Mesenchymal stem cell (in vitro differentiated cells and primary cell): ENCODE data around the gene TRIM13.

ENCODE experiments used
- DNase-seq: peaks from one replicate; pipeline ENCODE4 v3.0.0-alpha.2; 2013
- H2AFZ ChIP-seq: one replicate; pipeline ENCODE4 v1.6.1; 2013; ENCODE audit warnings: low read depth, mild to moderate bottlenecking, control low read depth, inconsistent platforms, low read length, moderate library complexity
- H2AK5ac ChIP-seq: 2 replicates; pipeline ENCODE4 v1.6.1; 2013; ENCODE audit warnings: low read length, moderate library complexity, mild to moderate bottlenecking, inconsistent platforms; ENCODE audit not compliant: severe bottlenecking
- H2BK120ac ChIP-seq: one replicate; pipeline ENCODE4 v1.6.1; 2013; ENCODE audit warnings: low read depth, mild to moderate bottlenecking, inconsistent platforms, low read length, moderate library complexity
- H2BK12ac ChIP-seq, 2 experiments: one replicate each; pipeline ENCODE4 v1.6.1; 2013; ENCODE audit warnings: inconsistent platforms in 2 of 2, low read length in 2 of 2, mild to moderate bottlenecking in 2 of 2, moderate library complexity in 2 of 2, control low read depth in 1 of 2
- H2BK15ac ChIP-seq: one replicate; pipeline ENCODE4 v1.6.1; 2013; ENCODE audit warnings: mild to moderate bottlenecking, low read depth, inconsistent platforms; ENCODE audit not compliant: poor library complexity, severe bottlenecking
- H2BK5ac ChIP-seq: 2 replicates; pipeline ENCODE4 v1.6.1; 2013; ENCODE audit warnings: low read depth, mild to moderate bottlenecking, low read length, control low read depth, inconsistent platforms; ENCODE audit not compliant: poor library complexity, severe bottlenecking
- H3K14ac ChIP-seq, 2 experiments: one replicate each; pipeline ENCODE4 v1.6.1; 2013; ENCODE audit warnings: inconsistent platforms in 2 of 2, low read length in 2 of 2, control low read depth in 1 of 2, mild to moderate bottlenecking in 1 of 2, moderate library complexity in 1 of 2
- H3K18ac ChIP-seq, 2 experiments: one replicate each; pipeline ENCODE4 v1.6.1; 2013; ENCODE audit warnings: inconsistent platforms in 2 of 2, low read length in 2 of 2, control low read depth in 1 of 2, low read depth in 1 of 2, mild to moderate bottlenecking in 1 of 2
- H3K23ac ChIP-seq, 2 experiments: one replicate each; pipeline ENCODE4 v1.6.1; 2013; ENCODE audit warnings: inconsistent platforms in 2 of 2, low read length in 2 of 2, mild to moderate bottlenecking in 2 of 2, moderate library complexity in 2 of 2, control low read depth in 1 of 2
- H3K27ac ChIP-seq: 2 replicates; pipeline ENCODE4 v1.5.1; 2013; ENCODE audit warnings: mild to moderate bottlenecking, moderate library complexity, low read length, control low read depth, inconsistent platforms; ENCODE audit not compliant: poor library complexity, severe bottlenecking
- H3K27me3 ChIP-seq, 2 experiments: 2 replicates each; pipeline versions ENCODE4 v1.6.1 to v1.7.0; 2013; ENCODE audit warnings: low read length in 2 of 2, mild to moderate bottlenecking in 2 of 2, moderate library complexity in 2 of 2, control low read depth in 1 of 2, inconsistent platforms in 1 of 2; ENCODE audit not compliant: control insufficient read depth in 1 of 2, insufficient read depth in 1 of 2
- H3K36me3 ChIP-seq, 2 experiments: 2 replicates each; pipeline versions ENCODE4 v1.6.1 to v1.7.0; 2013; ENCODE audit warnings: low read length in 2 of 2, control low read depth in 1 of 2, inconsistent platforms in 1 of 2, low read depth in 1 of 2, mild to moderate bottlenecking in 1 of 2; ENCODE audit not compliant: insufficient read depth in 2 of 2, control insufficient read depth in 1 of 2
- H3K4ac ChIP-seq, 2 experiments: one replicate each; pipeline ENCODE4 v1.6.1; 2013; ENCODE audit warnings: inconsistent platforms in 2 of 2, low read length in 2 of 2, mild to moderate bottlenecking in 2 of 2, moderate library complexity in 2 of 2, control low read depth in 1 of 2, low read depth in 1 of 2
- H3K4me1 ChIP-seq: 2 replicates; pipeline ENCODE4 v1.6.1; 2013; ENCODE audit warnings: low read depth, low read length, control low read depth; ENCODE audit not compliant: control insufficient read depth, insufficient read depth
- H3K4me2 ChIP-seq: 2 replicates; pipeline ENCODE4 v1.6.1; 2013; ENCODE audit warnings: low read length, mild to moderate bottlenecking, inconsistent platforms; ENCODE audit not compliant: poor library complexity, severe bottlenecking
- H3K4me3 ChIP-seq, 2 experiments: 2 replicates each; pipeline versions ENCODE4 v1.5.1 to v1.7.0; 2013; ENCODE audit warnings: low read length in 2 of 2, mild to moderate bottlenecking in 2 of 2, control low read depth in 1 of 2, low read depth in 1 of 2; ENCODE audit not compliant: insufficient read depth in 1 of 2
- H3K79me1 ChIP-seq: replicated peaks from 2 replicates; pipeline ENCODE4 v1.6.1; 2013; ENCODE audit warnings: mild to moderate bottlenecking, control low read depth, low read length, inconsistent platforms; ENCODE audit not compliant: poor library complexity, severe bottlenecking
- H3K9ac ChIP-seq: 2 replicates; pipeline ENCODE4 v1.7.0; 2013; ENCODE audit warnings: mild to moderate bottlenecking, low read length, moderate library complexity
- H3K9me3 ChIP-seq: 2 replicates; pipeline ENCODE4 v1.7.0; 2013; ENCODE audit warnings: mild to moderate bottlenecking, low read length; ENCODE audit not compliant: control insufficient read depth
- H4K8ac ChIP-seq: one replicate; pipeline ENCODE4 v1.6.1; 2013; ENCODE audit warnings: inconsistent platforms, mild to moderate bottlenecking, low read length, moderate library complexity
- H4K91ac ChIP-seq: one replicate; pipeline ENCODE4 v1.6.1; 2013; ENCODE audit warnings: mild to moderate bottlenecking, low read length, inconsistent platforms
- WGBS: methylation state at CpG from one replicate; pipeline ENCODE4 v1.1.7; 2013; ENCODE audit warnings: mixed read lengths; 5-methylcytosine and 5-hydroxymethylcytosine counted together

TRIM13 gene

GRCh38 chr13:50037788-50038187 is 40.9 kb downstream of the TRIM13 start:
- H3K4me1 ChIP-seq, result no peaks in the 10 kb centered on the region
- no peak overlapping the region for H4K8ac ChIP-seq
- no peak overlapping the region for H4K91ac ChIP-seq
- H3K4me2 ChIP-seq, result no peak overlapping the region
- peaks cover 5% of the 10 kb centered on the region for H3K79me1 ChIP-seq
- no peak for DNase-seq
- H3K36me3 ChIP-seq, result peaks cover 0 to 60% of the 10 kb centered on the region in 2 experiments
- no peak overlapping the region for H2AK5ac ChIP-seq
- H2AFZ ChIP-seq, result no peak overlapping the region
- H3K27ac ChIP-seq, result no peak overlapping the region
- H3K18ac ChIP-seq, result no peak overlapping the region
- H3K23ac ChIP-seq, result no peak overlapping the region
- H3K14ac ChIP-seq, result no peak overlapping the region
- H3K27me3 ChIP-seq, result no peaks in the 10 kb centered on the region
- H2BK12ac ChIP-seq, result no peak overlapping the region
- no peak overlapping the region for H3K4ac ChIP-seq
- H2BK120ac ChIP-seq, result no peak overlapping the region
- H3K4me3 ChIP-seq, result no peak overlapping the region
- no peaks in the 10 kb centered on the region for H3K9me3 ChIP-seq
- no peak overlapping the region for H2BK5ac ChIP-seq
- H3K9ac ChIP-seq, result no peak overlapping the region
- no peak overlapping the region for H2BK15ac ChIP-seq

DNA sequence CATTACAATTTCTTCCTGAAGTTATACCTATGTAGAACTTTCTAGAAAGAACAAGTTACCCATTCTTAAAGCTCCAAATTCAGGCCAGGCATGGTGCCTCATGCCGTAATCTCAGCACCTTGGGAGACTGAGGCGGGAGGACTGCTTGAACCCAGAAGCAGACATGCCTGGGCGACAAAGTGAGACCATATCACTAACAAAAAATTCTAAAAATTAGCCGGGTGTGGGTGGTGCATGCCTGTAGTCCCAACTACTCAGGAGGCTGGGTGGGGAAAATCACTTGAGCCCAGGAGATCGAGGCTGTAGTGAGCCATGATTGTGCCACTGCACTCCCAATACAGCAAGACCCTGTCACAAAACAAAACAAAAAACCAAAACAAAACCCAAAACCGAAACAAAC is 41.4 kb downstream of the TRIM13 start:
- Histone ChIP-seq H2BK12ac (no peak overlapping the region), H4K8ac (no peak overlapping the region), H3K4ac (no peak overlapping the region), H3K27ac (no peak overlapping the region), H2BK5ac (no peak overlapping the region), H2BK120ac (no peak overlapping the region), H3K23ac (no peak overlapping the region), H3K4me3 (no peak overlapping the region), H3K18ac (no peak overlapping the region), H2AK5ac (no peak overlapping the region), H3K4me1 (no peaks in the 10 kb centered on the region), H3K14ac (no peak overlapping the region), H3K27me3 (no peaks in the 10 kb centered on the region), H2AFZ (no peak overlapping the region), H2BK15ac (no peak overlapping the region), H3K36me3 (peaks cover 0 to 64% of the 10 kb centered on the region in 2 experiments), H3K9ac (no peak overlapping the region), H3K79me1 (peaks cover 6% of the 10 kb centered on the region), H4K91ac (no peak overlapping the region), H3K9me3 (no peaks in the 10 kb centered on the region), H3K4me2 (no peak overlapping the region)
- no peak for DNase-seq
- WGBS, result 99% methylated on average over 5 of the region's 6 CpGs

GRCh38 chr13:50052478-50052877 is 55.6 kb downstream of the TRIM13 start:
- peaks cover 4% of the 10 kb centered on the region for H3K9me3 ChIP-seq
- no peak overlapping the region for H2AFZ ChIP-seq
- no peak overlapping the region for H2BK15ac ChIP-seq
- no peaks in the 10 kb centered on the region for H3K27me3 ChIP-seq
- H3K4me3 ChIP-seq, result no peak overlapping the region
- DNase-seq, result no peak
- H3K23ac ChIP-seq, result no peak overlapping the region
- H2BK12ac ChIP-seq, result no peak overlapping the region
- no peak overlapping the region for H3K4me2 ChIP-seq
- no peak overlapping the region for H3K14ac ChIP-seq
- H4K91ac ChIP-seq, result no peak overlapping the region
- no peaks in the 10 kb centered on the region for H3K4me1 ChIP-seq
- no peak overlapping the region for H4K8ac ChIP-seq
- H3K18ac ChIP-seq, result no peak overlapping the region
- no peak overlapping the region for H2BK5ac ChIP-seq
- H3K36me3 ChIP-seq, result peaks cover 0 to 85% of the 10 kb centered on the region in 2 experiments
- peaks cover 9% of the 10 kb centered on the region for H3K79me1 ChIP-seq
- H3K4ac ChIP-seq, result no peak overlapping the region
- H2BK120ac ChIP-seq, result no peak overlapping the region
- WGBS, result 100% methylated on average over 3 of the region's 4 CpGs
- no peak overlapping the region for H3K27ac ChIP-seq
- H2AK5ac ChIP-seq, result no peak overlapping the region
- H3K9ac ChIP-seq, result no peak overlapping the region

GRCh38 chr13:50053844-50054243 is 57.0 kb downstream of the TRIM13 start:
- Histone ChIP-seq H3K27ac (no peak overlapping the region), H4K91ac (no peak overlapping the region), H3K4me1 (no peaks in the 10 kb centered on the region), H3K9ac (no peak overlapping the region), H2AK5ac (no peak overlapping the region), H3K27me3 (no peaks in the 10 kb centered on the region), H3K36me3 (peaks cover 0 to 88% of the 10 kb centered on the region in 2 experiments), H3K14ac (no peak overlapping the region), H3K4me2 (no peak overlapping the region), H2BK12ac (no peak overlapping the region), H2BK5ac (no peak overlapping the region), H2AFZ (no peak overlapping the region), H2BK15ac (no peak overlapping the region), H3K4ac (no peak overlapping the region), H3K4me3 (no peak overlapping the region), H3K18ac (no peak overlapping the region), H3K9me3 (peaks cover 4% of the 10 kb centered on the region), H2BK120ac (no peak overlapping the region), H4K8ac (no peak overlapping the region), H3K23ac (no peak overlapping the region), H3K79me1 (peaks cover 12% of the 10 kb centered on the region)
- WGBS, result no CpG with 5 or more reads among the region's 1 CpG
- no peak for DNase-seq
